GM10248 (cell line): Measurements from ENCODE around the gene XPNPEP1.

Experiments
- CTCF ChIA-PET: fragments of 300-600 bp; sonication (Branson Sonifier 250); formaldehyde crosslinking; extraction: SDS; loops from one replicate; lab custom pipeline; 2021; ENCODE audit warnings: antibody characterized with exemption; lab: Yijun Ruan, JAX
- POLR2A ChIA-PET: fragments of 350-650 bp; sonication (Branson Sonifier 250); formaldehyde crosslinking; extraction: SDS; loops from one replicate; lab custom pipeline; 2020; ENCODE audit warnings: antibody characterized with exemption; lab: Yijun Ruan, JAX
- DNase-seq: peaks from one replicate; pipeline ENCODE4 v3.0.0; 2012; ENCODE audit errors: extremely low spot score
- TF ChIP-seq, protein P1 (sequence below): IDR thresholded peaks from 2 replicates; pipeline ENCODE4 v1.5.1; 2012; ENCODE audit warnings: mild to moderate bottlenecking, low read depth; ENCODE audit errors: extremely low read depth, missing control alignments, control extremely low read depth

Gene XPNPEP1

DNA sequence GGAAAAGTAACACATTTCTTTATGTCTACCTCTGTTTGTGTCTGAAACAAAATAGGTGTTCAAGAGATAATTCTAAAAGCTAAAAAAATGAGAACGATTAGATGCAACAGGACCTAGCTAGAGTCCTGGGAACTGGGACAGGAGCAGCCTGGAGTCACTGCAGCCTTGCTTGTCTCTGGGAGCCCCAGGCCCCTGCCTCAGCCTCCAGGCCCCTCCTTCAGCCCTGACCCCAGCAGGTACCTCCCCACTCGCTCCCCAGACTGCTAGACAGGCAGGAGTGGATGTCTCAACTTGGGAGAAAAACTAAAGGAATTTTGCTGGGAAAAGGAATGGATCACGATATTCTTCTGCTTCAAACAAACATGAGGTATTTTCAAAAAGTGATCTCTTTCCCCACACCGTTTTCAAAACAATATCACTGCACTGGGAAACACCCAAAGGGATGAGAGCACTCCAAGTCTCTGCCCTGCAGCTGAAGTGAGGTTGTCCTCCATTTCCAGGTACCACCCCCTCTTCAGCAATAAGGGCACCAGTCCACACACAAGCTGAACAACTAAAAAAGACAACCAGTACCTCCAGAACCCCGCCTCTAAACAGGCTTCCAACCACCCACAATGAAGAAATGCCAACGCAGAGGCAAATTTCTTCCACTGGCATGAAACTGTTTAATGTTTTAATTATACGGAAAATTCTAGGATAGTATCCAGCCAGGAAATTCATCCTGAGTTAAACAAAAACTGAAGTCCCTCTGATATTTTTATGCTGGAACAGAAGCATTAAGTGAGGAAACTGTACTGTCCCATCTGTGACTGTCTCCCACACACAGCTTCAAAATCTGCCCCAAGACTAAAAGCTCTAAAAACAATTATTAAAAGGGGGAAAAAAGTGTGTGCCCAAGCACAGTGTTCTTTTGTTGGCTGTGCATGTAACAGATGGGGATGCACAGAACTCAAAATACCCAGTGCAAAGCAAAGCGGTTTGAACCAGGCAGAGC lies 47.2 kb downstream of the XPNPEP1 start:
- POLR2A ChIA-PET = no interaction called here
- no peak for DNase-seq
- TF ChIP-seq, protein P1, sequence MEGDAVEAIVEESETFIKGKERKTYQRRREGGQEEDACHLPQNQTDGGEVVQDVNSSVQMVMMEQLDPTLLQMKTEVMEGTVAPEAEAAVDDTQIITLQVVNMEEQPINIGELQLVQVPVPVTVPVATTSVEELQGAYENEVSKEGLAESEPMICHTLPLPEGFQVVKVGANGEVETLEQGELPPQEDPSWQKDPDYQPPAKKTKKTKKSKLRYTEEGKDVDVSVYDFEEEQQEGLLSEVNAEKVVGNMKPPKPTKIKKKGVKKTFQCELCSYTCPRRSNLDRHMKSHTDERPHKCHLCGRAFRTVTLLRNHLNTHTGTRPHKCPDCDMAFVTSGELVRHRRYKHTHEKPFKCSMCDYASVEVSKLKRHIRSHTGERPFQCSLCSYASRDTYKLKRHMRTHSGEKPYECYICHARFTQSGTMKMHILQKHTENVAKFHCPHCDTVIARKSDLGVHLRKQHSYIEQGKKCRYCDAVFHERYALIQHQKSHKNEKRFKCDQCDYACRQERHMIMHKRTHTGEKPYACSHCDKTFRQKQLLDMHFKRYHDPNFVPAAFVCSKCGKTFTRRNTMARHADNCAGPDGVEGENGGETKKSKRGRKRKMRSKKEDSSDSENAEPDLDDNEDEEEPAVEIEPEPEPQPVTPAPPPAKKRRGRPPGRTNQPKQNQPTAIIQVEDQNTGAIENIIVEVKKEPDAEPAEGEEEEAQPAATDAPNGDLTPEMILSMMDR = no peak
- CTCF ChIA-PET = interaction anchor here (1.1 to 6.5 kb wide), 3 partner anchors 7 to 10 kb away, joined by 4 to 55 read pairs (median 5); no protein-coding TSS in a partner anchor

DNA sequence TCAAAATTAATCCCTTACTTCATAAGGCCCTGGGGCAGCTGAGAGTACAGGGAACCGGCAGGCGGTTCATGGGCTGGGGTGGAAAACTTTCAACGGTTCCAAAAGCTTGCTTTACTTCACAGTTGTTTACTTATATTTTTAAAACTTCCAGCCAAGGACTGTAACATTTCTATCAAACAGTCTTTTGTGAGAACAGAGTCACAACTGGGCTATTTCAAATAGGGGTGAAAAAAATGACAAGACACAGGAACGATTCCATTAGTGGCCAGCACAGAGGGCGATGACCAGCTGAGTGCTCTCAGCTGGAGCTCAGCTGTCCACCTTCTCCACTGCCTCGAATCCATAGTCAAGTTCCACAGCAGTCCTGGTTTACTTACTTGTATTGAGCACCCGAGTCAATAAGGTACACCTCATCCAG lies 48.2 kb downstream of the XPNPEP1 start:
- TF ChIP-seq, protein P1 = no peak
- ChIA-PET POLR2A (no interaction called here), CTCF (interaction anchor here (1.1 to 6.5 kb wide), 2 partner anchors 8 kb away, joined by 4 to 55 read pairs; no protein-coding TSS in a partner anchor)
- DNase-seq = no peak

DNA sequence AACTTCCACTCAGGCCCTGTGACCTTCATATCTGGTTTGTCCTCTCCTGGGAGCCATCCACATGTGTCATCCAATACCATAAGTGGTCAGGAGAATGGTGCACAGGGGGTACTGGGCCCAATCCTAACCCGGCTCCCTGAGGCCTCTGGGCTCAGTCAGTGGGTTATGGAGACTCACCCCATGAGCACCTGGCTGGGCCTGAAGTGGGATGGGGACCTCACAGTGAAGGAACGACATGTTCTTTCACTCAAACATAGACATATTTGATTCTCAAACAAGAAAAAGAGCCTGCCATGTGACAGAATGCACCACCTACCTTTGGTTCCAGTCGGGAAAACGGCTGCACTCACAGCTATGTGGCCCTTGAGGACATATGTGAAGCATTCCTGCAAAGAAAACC lies 51.8 kb downstream of the XPNPEP1 start:
- ChIA-PET POLR2A (no interaction called here), CTCF (interaction anchor here (2.6 to 6.5 kb wide), 2 partner anchors 12 to 19 kb away, joined by 8 to 55 read pairs; no protein-coding TSS in a partner anchor)
- DNase-seq = no peak
- TF ChIP-seq, protein P1 = no peak

DNA sequence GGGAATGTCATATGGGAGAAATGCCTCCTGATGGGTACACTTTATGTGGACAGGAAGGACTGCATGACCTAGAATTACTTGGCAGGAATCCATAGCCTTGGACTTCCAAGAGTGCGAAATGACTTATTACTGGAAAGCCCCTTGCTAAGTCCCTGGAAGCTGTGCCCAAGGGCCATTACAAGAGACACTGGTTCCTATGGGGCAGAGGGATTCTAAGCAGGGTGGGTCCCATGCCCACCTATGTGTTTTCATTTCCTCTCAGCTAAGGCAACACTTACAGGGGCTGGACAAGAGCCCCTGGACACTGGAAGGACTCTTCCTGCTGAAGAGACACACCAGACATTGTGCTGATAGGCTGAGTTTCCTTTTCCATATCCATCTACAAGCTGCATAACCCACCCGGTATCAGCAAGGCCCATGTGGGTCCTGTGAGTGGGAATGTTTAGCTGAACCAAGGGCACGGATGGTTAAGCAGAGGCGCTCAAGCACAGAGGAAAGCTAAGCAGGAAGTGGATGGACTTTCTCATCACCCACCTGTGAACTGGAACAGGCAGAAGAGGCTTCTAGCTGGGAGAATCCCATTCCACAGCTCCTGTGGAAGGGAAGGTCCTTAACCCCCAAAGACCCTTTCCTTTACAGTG lies 56.2 kb downstream of the XPNPEP1 start:
- no peak for DNase-seq
- TF ChIP-seq, protein P1 = no peak
- CTCF ChIA-PET = interaction anchor here (0.9 to 2.4 kb wide), 6 partner anchors 9 to 36 kb away, joined by 3 to 8 read pairs (median 4); no protein-coding TSS in a partner anchor
- POLR2A ChIA-PET = no interaction called here

DNA sequence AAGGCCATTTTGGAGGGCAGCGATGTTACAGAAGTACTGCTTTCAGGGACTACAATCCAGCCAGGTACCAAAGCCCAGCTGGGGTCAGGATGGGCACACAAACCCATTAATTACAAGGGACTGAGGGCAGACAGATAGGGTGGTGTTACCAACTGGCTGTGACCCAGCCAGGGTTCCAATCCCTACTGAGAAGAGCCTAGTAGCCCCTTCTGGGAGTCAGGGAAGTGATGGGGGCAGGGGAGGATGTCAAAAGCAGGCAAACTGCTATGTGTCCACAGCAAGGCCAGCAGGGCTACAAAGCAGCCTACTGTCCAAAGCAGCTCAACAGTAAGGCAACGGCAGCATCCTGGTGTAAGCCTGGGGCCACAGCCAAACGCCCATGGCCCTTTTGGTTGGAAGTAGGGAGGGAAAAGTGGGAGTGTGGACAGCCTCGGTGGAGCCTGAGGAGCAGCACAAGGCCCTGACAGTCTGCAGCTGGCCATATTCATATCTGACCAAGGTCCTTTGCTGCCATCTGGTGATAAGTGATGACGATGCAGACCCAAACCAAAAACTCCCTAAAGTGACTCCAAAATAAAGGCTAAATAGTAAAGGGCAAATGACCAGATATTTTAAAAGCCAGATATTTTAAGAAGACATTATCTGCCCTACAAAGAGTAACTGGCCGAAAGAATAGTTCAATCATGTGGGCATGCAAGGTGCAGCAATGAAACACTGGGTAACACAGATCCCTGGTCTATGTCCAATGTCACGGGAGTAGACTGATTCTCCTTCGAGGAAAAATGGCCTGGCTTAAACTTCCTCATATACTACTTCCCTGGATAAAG lies 56.9 kb downstream of the XPNPEP1 start:
- no peak for DNase-seq
- TF ChIP-seq, protein P1 = peak; percentile 21
- CTCF ChIA-PET = interaction anchor here (1.1 to 2.9 kb wide), 8 partner anchors 9 to 32 kb away, joined by 3 to 11 read pairs (median 4); no protein-coding TSS in a partner anchor
- POLR2A ChIA-PET = no interaction called here
